ENCODE measurements around the gene CA9. TPM values are rescaled to one million over a fixed set of nuclear protein-coding genes. Genes with fewer than 3 reads are reported as not detected.

CA9 gene
- total and polyA plus RNA-seq, 2 donors (not counting 3 experiments of a cell fraction or from before 2014, with no cell fraction given) = 0.18 TPM; not detected in 1

- dilution Hi-C loops (cut with MboI; ENCODE audit: extremely low pct_ligation_motif_present, low sequenced_read_pairs) = no loop called here
- Histone ChIP-seq H4K20me1 (replicated peaks; ENCODE audit: control insufficient read depth, extremely low read depth, insufficient read depth, low read length) (no peaks in the 10 kb centered on the region), H3K4me1 (ENCODE audit: control insufficient read depth, extremely low read depth, insufficient read depth, low read length) (no peaks in the 10 kb centered on the region), H3K9me1 (replicated peaks; ENCODE audit: control insufficient read depth, extremely low read depth, insufficient read depth, low read length) (no peaks in the 10 kb centered on the region), H3K4me2 (ENCODE audit: insufficient read depth, low read length) (no peak overlapping the region), H2AFZ (ENCODE audit: low read depth, low read length) (no peak overlapping the region), H3K27me3 (ENCODE audit: control insufficient read depth in 2 of 2, insufficient read depth in 2 of 2, low read length in 2 of 2) (no peaks in the 10 kb centered on the region), H3K36me3 (ENCODE audit: control insufficient read depth in 2 of 2, extremely low read depth in 1 of 2, insufficient read depth in 2 of 2, low read length in 2 of 2) (peaks cover 60 to 90% of the 10 kb centered on the region in 2 experiments), H3K27ac (ENCODE audit: insufficient read depth, low read depth, low read length) (no peak overlapping the region), H3K4me3 (replicated peaks in 1 of 3; ENCODE audit: insufficient read depth in 1 of 3, low read depth in 1 of 3, low read length in 3 of 3) (no peak overlapping the region), H3K9me3 (replicated peaks; ENCODE audit: control insufficient read depth, insufficient read depth, low read length) (no peaks in the 10 kb centered on the region), H3K79me2 (ENCODE audit: control insufficient read depth, insufficient read depth, low read length) (no peaks in the 10 kb centered on the region), H3K9ac (replicated peaks; ENCODE audit: extremely low read depth, insufficient read depth, low read length) (no peak overlapping the region)
- TF ChIP-seq FOS (IDR thresholded peaks at IDR 0.05; ENCODE audit: borderline replicate concordance, insufficient read depth, low read length) (no peak), CTCF (IDR thresholded peaks at IDR 0.05; ENCODE audit: extremely low read depth in 1 of 2, insufficient read depth in 1 of 2, low read depth in 1 of 2, low read length in 2 of 2) (no peak), MAX (IDR thresholded peaks at IDR 0.05; ENCODE audit: insufficient read depth, insufficient read length) (no peak), POLR2A (IDR thresholded peaks at IDR 0.05; ENCODE audit: low read depth, low read length) (no peak)
- ChIA-PET CTCF (interaction anchor here (0.7 to 1.3 kb wide), 4 partner anchors 11 to 45 kb away, joined by 3 to 4 read pairs (median 3); no protein-coding TSS in a partner anchor), POLR2A (no interaction called here)
- FAIRE-seq (no peak), DNase-seq (ENCODE audit: low read depth, low spot score) (no peak)
- BruUV-seq (replicated peaks) = no TSS peak
- intact Hi-C loops (cut with micrococcal nuclease) = no loop called here
These were observed 27.2 kb downstream of the CA9 start for GRCh38 chr9:35700942-35701341.

GRCh38 chr9:35702696-35703095 is 29.0 kb downstream of the CA9 start:
- intact Hi-C loops (cut with micrococcal nuclease) (no loop called here), dilution Hi-C loops (cut with MboI; ENCODE audit: extremely low pct_ligation_motif_present, low sequenced_read_pairs) (no loop called here)
- Histone ChIP-seq H3K9me3 (replicated peaks; ENCODE audit: control insufficient read depth, insufficient read depth, low read length) (no peaks in the 10 kb centered on the region), H3K9me1 (replicated peaks; ENCODE audit: control insufficient read depth, extremely low read depth, insufficient read depth, low read length) (no peaks in the 10 kb centered on the region), H3K4me1 (ENCODE audit: control insufficient read depth, extremely low read depth, insufficient read depth, low read length) (no peaks in the 10 kb centered on the region), H3K27me3 (ENCODE audit: control insufficient read depth in 2 of 2, insufficient read depth in 2 of 2, low read length in 2 of 2) (no peaks in the 10 kb centered on the region), H3K79me2 (ENCODE audit: control insufficient read depth, insufficient read depth, low read length) (no peaks in the 10 kb centered on the region), H2AFZ (ENCODE audit: low read depth, low read length) (no peak overlapping the region), H4K20me1 (replicated peaks; ENCODE audit: control insufficient read depth, extremely low read depth, insufficient read depth, low read length) (no peaks in the 10 kb centered on the region), H3K36me3 (ENCODE audit: control insufficient read depth in 2 of 2, extremely low read depth in 1 of 2, insufficient read depth in 2 of 2, low read length in 2 of 2) (peaks cover 66 to 95% of the 10 kb centered on the region in 2 experiments), H3K27ac (ENCODE audit: insufficient read depth, low read depth, low read length) (no peak overlapping the region), H3K4me3 (replicated peaks in 1 of 3; ENCODE audit: insufficient read depth in 1 of 3, low read depth in 1 of 3, low read length in 3 of 3) (no peak overlapping the region), H3K9ac (replicated peaks; ENCODE audit: extremely low read depth, insufficient read depth, low read length) (no peak overlapping the region), H3K4me2 (ENCODE audit: insufficient read depth, low read length) (no peak overlapping the region)
- ChIA-PET POLR2A (no interaction called here), CTCF (no interaction called here)
- FAIRE-seq = no peak
- TF ChIP-seq EZH2 (IDR thresholded peaks at IDR 0.05; ENCODE audit: borderline replicate concordance, low read depth, low read length, severe bottlenecking) = no peak
- DNase-seq (ENCODE audit: low read depth, low spot score) = no peak
- BruUV-seq (replicated peaks) = no TSS peak
